K562 (cell line): ENCODE results near the gene SLC25A28.

Source experiments
- FOS ChIP-seq: IDR thresholded peaks from 3 replicates; pipeline ENCODE4 v1.6.1; 2011; ENCODE audit not compliant: insufficient read length; ENCODE audit errors: extremely low read depth
- FOXM1 ChIP-seq, 2 experiments: fragments of 450-650 bp in 1 of 2; sonication (generic) in 1 of 2; formaldehyde crosslinking in 1 of 2; IDR thresholded peaks; 2 replicates each; pipeline versions ENCODE4 v1.6.1 to v1.9.0; 2017 to 2022; ENCODE audit warnings: low read depth in 2 of 2, mild to moderate bottlenecking in 2 of 2, missing genetic modification reagents in 1 of 2, moderate library complexity in 1 of 2
- MXI1 ChIP-seq: IDR thresholded peaks from 2 replicates; pipeline ENCODE4 v1.6.1; 2011; ENCODE audit warnings: low read depth, mild to moderate bottlenecking, improper control_type of control experiment, low read length
- TF ChIP-seq, protein P1 (sequence below), 3 experiments: IDR thresholded peaks in 2 of 3; conservative IDR thresholded peaks in 1 of 3; 2 replicates each; pipeline ENCODE4 v1.5.1; 2011 to 2012; ENCODE audit warnings: low read length in 3 of 3, mild to moderate bottlenecking in 3 of 3, control low read depth in 2 of 3, improper control_type of control experiment in 1 of 3, inconsistent platforms in 1 of 3, low read depth in 1 of 3, mixed read lengths in 1 of 3, moderate library complexity in 1 of 3; ENCODE audit not compliant: insufficient read depth in 2 of 3
- TF ChIP-seq, protein P2 (sequence below), 2 experiments: fragments of 450-650 bp in 1 of 2; sonication (generic) in 1 of 2; formaldehyde crosslinking in 1 of 2; IDR thresholded peaks in 1 of 2; conservative IDR thresholded peaks in 1 of 2; 2 replicates each; pipeline versions ENCODE4 v1.6.1 to v1.8.1; 2016 to 2023; ENCODE audit warnings: mild to moderate bottlenecking in 2 of 2, moderate library complexity in 2 of 2, inconsistent platforms in 1 of 2, missing genetic modification reagents in 1 of 2

DNA sequence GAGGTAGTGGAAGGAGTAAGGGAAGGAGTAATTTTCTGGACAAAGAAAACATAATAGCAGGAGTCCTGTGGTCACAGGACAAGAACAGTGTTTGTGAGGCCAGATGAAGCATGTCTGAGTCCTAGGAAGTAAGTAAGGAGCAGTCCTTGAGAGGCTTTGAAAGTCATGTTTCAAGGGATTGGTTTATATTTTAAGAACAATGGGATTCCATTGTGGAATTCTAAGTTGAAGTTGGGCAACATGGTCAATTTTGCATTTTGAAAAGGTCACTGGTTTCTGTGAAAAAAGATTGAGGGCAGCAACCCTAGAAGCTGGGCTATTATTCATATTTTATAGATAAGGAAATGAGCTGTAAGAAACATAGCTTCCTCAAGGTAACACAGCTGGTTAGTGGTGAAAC lies 10.8 kb upstream of the SLC25A28 start:
- TF ChIP-seq, protein P1, sequence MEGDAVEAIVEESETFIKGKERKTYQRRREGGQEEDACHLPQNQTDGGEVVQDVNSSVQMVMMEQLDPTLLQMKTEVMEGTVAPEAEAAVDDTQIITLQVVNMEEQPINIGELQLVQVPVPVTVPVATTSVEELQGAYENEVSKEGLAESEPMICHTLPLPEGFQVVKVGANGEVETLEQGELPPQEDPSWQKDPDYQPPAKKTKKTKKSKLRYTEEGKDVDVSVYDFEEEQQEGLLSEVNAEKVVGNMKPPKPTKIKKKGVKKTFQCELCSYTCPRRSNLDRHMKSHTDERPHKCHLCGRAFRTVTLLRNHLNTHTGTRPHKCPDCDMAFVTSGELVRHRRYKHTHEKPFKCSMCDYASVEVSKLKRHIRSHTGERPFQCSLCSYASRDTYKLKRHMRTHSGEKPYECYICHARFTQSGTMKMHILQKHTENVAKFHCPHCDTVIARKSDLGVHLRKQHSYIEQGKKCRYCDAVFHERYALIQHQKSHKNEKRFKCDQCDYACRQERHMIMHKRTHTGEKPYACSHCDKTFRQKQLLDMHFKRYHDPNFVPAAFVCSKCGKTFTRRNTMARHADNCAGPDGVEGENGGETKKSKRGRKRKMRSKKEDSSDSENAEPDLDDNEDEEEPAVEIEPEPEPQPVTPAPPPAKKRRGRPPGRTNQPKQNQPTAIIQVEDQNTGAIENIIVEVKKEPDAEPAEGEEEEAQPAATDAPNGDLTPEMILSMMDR (IDR thresholded peaks at IDR 0.05 in 2 of 3, conservative IDR thresholded peaks at IDR 0.05 in 1 of 3; ENCODE audit: insufficient read depth in 2 of 3, low read depth in 1 of 3, low read length in 3 of 3): no peak
- TF ChIP-seq FOS: no peak
- TF ChIP-seq, protein P2, sequence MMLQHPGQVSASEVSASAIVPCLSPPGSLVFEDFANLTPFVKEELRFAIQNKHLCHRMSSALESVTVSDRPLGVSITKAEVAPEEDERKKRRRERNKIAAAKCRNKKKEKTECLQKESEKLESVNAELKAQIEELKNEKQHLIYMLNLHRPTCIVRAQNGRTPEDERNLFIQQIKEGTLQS (IDR thresholded peaks at IDR 0.05): no peak
- TF ChIP-seq, protein P2 (CRISPR knock-in tag; conservative IDR thresholded peaks at IDR 0.05): no peak
- no peak for TF ChIP-seq MXI1
- TF ChIP-seq FOXM1 (IDR thresholded peaks at IDR 0.05; ENCODE audit: low read depth): no peak
- TF ChIP-seq FOXM1 (CRISPR knock-in tag; IDR thresholded peaks at IDR 0.05; ENCODE audit: low read depth): no peak
